Mesendoderm (in vitro differentiated cells): Measurements from ENCODE around the gene ZDHHC13.
"Not testable (repeated sequence)": the region's sequence is repeated elsewhere in the genome, so short reads cannot be mapped to it uniquely, and the experiment has no call there.

Experiments used
- DNase-seq: peaks from one replicate; pipeline ENCODE4 v3.0.0; 2013
- H2AK5ac ChIP-seq: 2 replicates; pipeline ENCODE4 v1.6.1; 2013; ENCODE audit warnings: low read length, inconsistent platforms
- H2BK120ac ChIP-seq: 2 replicates; pipeline ENCODE4 v1.6.1; 2013; ENCODE audit warnings: low read depth, mild to moderate bottlenecking, low read length, moderate library complexity, mixed read lengths
- H2BK15ac ChIP-seq: replicated peaks from 2 replicates; pipeline ENCODE4 v1.6.1; 2013; ENCODE audit warnings: low read depth, mild to moderate bottlenecking, moderate library complexity
- H2BK5ac ChIP-seq: 2 replicates; pipeline ENCODE4 v1.6.1; 2013; ENCODE audit warnings: low read length, inconsistent platforms
- H3K18ac ChIP-seq: 2 replicates; pipeline ENCODE4 v1.6.1; 2013; ENCODE audit warnings: mild to moderate bottlenecking, low read length, mixed read lengths
- H3K23ac ChIP-seq: one replicate; pipeline ENCODE4 v1.6.1; 2013; ENCODE audit warnings: low read length
- H3K27ac ChIP-seq: 2 replicates; pipeline ENCODE4 v1.5.1; 2013; ENCODE audit warnings: low read depth, mild to moderate bottlenecking, inconsistent platforms, low read length, moderate library complexity
- H3K27me3 ChIP-seq: 2 replicates; pipeline ENCODE4 v1.6.1; 2013; ENCODE audit warnings: low read length, control low read depth, mild to moderate bottlenecking, inconsistent platforms; ENCODE audit not compliant: insufficient read depth, poor library complexity
- H3K36me3 ChIP-seq: 2 replicates; pipeline ENCODE4 v1.6.1; 2013; ENCODE audit warnings: low read length, inconsistent platforms; ENCODE audit not compliant: control insufficient read depth, insufficient read depth
- H3K4ac ChIP-seq: one replicate; pipeline ENCODE4 v1.6.1; 2013; ENCODE audit warnings: low read depth, mild to moderate bottlenecking, low read length, moderate library complexity
- H3K4me1 ChIP-seq: 2 replicates; pipeline ENCODE4 v1.6.1; 2013; ENCODE audit warnings: low read depth, low read length, inconsistent platforms; ENCODE audit not compliant: control insufficient read depth
- H3K4me2 ChIP-seq: 2 replicates; pipeline ENCODE4 v1.6.1; 2013; ENCODE audit warnings: low read length
- H3K4me3 ChIP-seq: 2 replicates; pipeline ENCODE4 v1.5.1; 2013; ENCODE audit warnings: mild to moderate bottlenecking, low read length
- H3K56ac ChIP-seq: one replicate; pipeline ENCODE4 v1.6.1; 2013; ENCODE audit warnings: low read length
- H3K79me1 ChIP-seq: 2 replicates; pipeline ENCODE4 v1.6.1; 2013; ENCODE audit warnings: low read length, inconsistent platforms
- H3K79me2 ChIP-seq: 2 replicates; pipeline ENCODE4 v1.6.1; 2013; ENCODE audit warnings: mild to moderate bottlenecking, low read length; ENCODE audit not compliant: control insufficient read depth, insufficient read depth
- H3K9ac ChIP-seq: 2 replicates; pipeline ENCODE4 v1.6.1; 2013; ENCODE audit warnings: low read length, inconsistent platforms
- H4K5ac ChIP-seq: one replicate; pipeline ENCODE4 v1.6.1; 2013; ENCODE audit warnings: low read length
- H4K8ac ChIP-seq: one replicate; pipeline ENCODE4 v1.6.1; 2013; ENCODE audit warnings: low read depth, mild to moderate bottlenecking, control low read depth, low read length, moderate library complexity
- WGBS: extraction: QIAGEN DNeasy Blood & Tissue Kit; methylation state at CpG from one replicate; pipeline ENCODE4 v1.1.7; 2013; ENCODE audit warnings: low lambda C conversion rate, missing lambda C conversion rate; ENCODE audit not compliant: insufficient coverage; ENCODE audit errors: extremely low coverage; 5-methylcytosine and 5-hydroxymethylcytosine counted together

The ZDHHC13 gene

DNA sequence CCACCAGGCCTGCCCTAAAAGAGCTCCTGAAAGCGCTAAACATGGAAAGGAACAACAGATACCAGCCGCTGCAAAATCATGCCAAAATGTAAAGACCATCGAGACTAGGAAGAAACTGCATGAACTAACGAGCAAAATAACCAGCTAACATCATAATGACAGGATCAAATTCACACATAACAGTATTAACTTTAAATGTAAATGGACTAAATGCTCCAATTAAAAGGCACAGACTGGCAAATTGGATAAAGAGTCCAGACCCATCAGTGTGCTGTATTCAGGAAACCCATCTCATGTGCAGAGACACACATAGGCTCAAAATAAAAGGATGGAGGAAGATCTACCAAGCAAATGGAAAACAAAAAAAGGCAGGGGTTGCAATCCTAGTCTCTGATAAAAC lies 19.9 kb downstream of the ZDHHC13 start:
- H3K27ac ChIP-seq, result not testable (repeated sequence)

DNA sequence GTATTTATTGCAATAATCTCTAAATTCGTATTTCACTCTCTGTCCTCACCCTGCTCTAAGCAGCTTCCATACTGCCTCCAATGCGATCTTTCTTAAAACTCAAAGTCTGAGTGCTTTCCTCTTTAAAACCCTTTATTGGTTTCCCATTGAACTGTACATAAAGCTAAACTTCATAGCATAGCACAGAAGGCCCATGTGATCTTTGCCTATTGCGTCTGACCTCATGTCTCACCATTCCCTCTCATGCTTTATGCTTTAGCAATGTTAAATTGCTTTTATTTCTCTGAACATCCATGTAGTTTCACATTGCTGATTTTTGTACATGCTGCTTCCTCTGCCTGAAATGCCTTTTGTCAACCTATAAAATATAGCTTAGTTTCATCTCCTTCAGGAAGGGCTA lies 28.4 kb downstream of the ZDHHC13 start:
- no peak overlapping the region for H3K9ac ChIP-seq
- no peak overlapping the region for H2BK5ac ChIP-seq
- H3K27me3 ChIP-seq, result no peaks in the 10 kb centered on the region
- H3K18ac ChIP-seq, result no peak overlapping the region
- DNase-seq, result no peak
- H4K5ac ChIP-seq, result no peak overlapping the region
- H3K27ac ChIP-seq, result no peak overlapping the region
- WGBS, result no CpG with 5 or more reads among the region's 3 CpGs
- no peak overlapping the region for H3K4me3 ChIP-seq
- H2BK120ac ChIP-seq, result no peak overlapping the region
- H3K56ac ChIP-seq, result no peak overlapping the region
- no peak overlapping the region for H4K8ac ChIP-seq
- H3K4me2 ChIP-seq, result no peak overlapping the region
- H3K79me1 ChIP-seq, result no peaks in the 10 kb centered on the region
- H3K4ac ChIP-seq, result no peak overlapping the region
- no peak overlapping the region for H2AK5ac ChIP-seq
- H3K79me2 ChIP-seq, result no peaks in the 10 kb centered on the region
- H3K4me1 ChIP-seq, result no peaks in the 10 kb centered on the region
- no peak overlapping the region for H3K23ac ChIP-seq
- no peak overlapping the region for H2BK15ac ChIP-seq
- no peaks in the 10 kb centered on the region for H3K36me3 ChIP-seq

More for the DNA sequence above, 19.9 kb downstream of the ZDHHC13 start:
- H2BK120ac ChIP-seq, H3K79me2 ChIP-seq, H3K4ac ChIP-seq, H3K9ac ChIP-seq, H4K8ac ChIP-seq, H4K5ac ChIP-seq, H3K4me1 ChIP-seq, H2AK5ac ChIP-seq, H3K18ac ChIP-seq, H3K4me3 ChIP-seq, H3K36me3 ChIP-seq, DNase-seq, H2BK5ac ChIP-seq, H3K79me1 ChIP-seq, H3K23ac ChIP-seq, H3K27me3 ChIP-seq, H3K4me2 ChIP-seq, H3K56ac ChIP-seq, H2BK15ac ChIP-seq: not testable (repeated sequence)
- WGBS, result no CpG with 5 or more reads among the region's 4 CpGs

DNA sequence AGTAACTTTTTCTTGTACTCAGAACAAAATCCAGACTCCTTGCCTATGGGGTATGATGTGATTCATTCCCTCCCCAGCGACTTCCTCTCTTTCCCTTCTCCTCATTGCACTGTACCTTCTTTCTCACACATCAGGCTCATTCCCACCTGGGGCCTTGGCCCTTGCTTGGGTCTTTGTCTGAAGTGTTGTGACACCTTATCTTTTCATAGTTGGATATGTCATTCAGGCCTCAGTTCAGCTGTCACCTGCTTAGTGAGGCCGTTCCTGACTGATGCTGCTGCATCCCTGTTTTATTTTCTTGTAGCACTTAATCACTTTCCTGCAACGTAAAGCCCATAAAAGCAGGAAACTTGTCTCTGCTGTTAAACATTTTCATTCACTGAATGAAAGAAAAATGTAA lies 39.9 kb downstream of the ZDHHC13 start:
- Histone ChIP-seq H3K9ac (no peak overlapping the region), H3K27ac (no peak overlapping the region), H3K79me1 (no peaks in the 10 kb centered on the region), H4K5ac (no peak overlapping the region), H3K56ac (no peak overlapping the region), H3K36me3 (no peaks in the 10 kb centered on the region), H2BK15ac (no peak overlapping the region), H3K18ac (no peak overlapping the region), H2BK5ac (no peak overlapping the region), H2BK120ac (no peak overlapping the region), H3K23ac (no peak overlapping the region), H2AK5ac (no peak overlapping the region), H3K4me2 (no peak overlapping the region), H3K4me1 (no peaks in the 10 kb centered on the region), H4K8ac (no peak overlapping the region), H3K4me3 (no peak overlapping the region), H3K79me2 (no peaks in the 10 kb centered on the region), H3K27me3 (no peaks in the 10 kb centered on the region), H3K4ac (no peak overlapping the region)
- DNase-seq, result no peak
- no CpG with 5 or more reads among the region's 3 CpGs for WGBS

DNA sequence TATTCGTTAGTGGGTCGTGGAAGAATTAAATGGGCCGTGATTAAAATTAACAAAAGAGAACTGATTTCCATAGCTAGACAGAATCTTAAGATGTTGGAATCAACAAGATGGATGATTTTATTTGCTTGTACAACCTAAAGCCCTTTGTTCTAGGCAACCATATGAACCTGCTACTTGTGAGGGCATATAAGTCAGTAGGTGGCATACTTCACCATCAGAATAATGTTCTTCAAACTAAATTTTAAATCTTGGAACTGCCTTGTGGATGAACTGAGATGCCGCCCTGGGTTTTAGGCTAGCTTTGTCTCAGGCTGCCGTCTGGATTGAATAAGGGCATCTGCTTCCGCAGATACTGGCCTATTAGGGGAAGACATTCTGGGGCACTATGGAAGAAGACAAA lies 43.9 kb downstream of the ZDHHC13 start:
- no peaks in the 10 kb centered on the region for H3K36me3 ChIP-seq
- no peak overlapping the region for H3K4ac ChIP-seq
- no peak overlapping the region for H2BK5ac ChIP-seq
- no peak overlapping the region for H3K27ac ChIP-seq
- 100% methylated on average over 1 of the region's 6 CpGs for WGBS
- H4K8ac ChIP-seq, result no peak overlapping the region
- no peak overlapping the region for H3K4me3 ChIP-seq
- H3K4me2 ChIP-seq, result no peak overlapping the region
- no peak overlapping the region for H3K56ac ChIP-seq
- H3K79me2 ChIP-seq, result no peaks in the 10 kb centered on the region
- H2AK5ac ChIP-seq, result no peak overlapping the region
- H3K79me1 ChIP-seq, result no peaks in the 10 kb centered on the region
- no peak overlapping the region for H2BK15ac ChIP-seq
- H3K27me3 ChIP-seq, result no peaks in the 10 kb centered on the region
- no peak overlapping the region for H2BK120ac ChIP-seq
- no peaks in the 10 kb centered on the region for H3K4me1 ChIP-seq
- no peak overlapping the region for H4K5ac ChIP-seq
- DNase-seq, result peak; percentile 7
- no peak overlapping the region for H3K18ac ChIP-seq
- no peak overlapping the region for H3K9ac ChIP-seq
- H3K23ac ChIP-seq, result no peak overlapping the region

DNA sequence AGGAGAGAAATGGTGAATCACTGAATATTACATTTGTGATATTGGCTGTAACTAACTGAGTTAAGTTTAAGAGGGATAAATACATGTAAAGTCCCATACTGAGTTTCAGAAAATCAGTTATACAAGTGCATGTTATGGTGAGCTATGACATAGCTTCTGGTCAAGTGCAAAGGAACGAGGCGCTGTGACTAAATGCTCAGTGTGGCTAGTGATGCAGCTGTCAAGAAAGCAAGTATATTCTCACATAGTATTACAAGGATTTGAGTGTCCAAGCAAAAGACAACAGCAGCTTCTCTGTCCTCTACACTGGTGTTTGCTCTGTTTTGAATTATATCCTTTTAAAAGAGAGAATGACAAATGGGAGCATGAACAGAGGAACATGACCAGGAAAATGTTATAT lies 44.7 kb downstream of the ZDHHC13 start:
- Histone ChIP-seq H2AK5ac (no peak overlapping the region), H3K18ac (no peak overlapping the region), H3K4me2 (no peak overlapping the region), H3K4me3 (no peak overlapping the region), H3K79me2 (no peaks in the 10 kb centered on the region), H3K79me1 (no peaks in the 10 kb centered on the region), H2BK15ac (no peak overlapping the region), H3K9ac (no peak overlapping the region), H3K4ac (no peak overlapping the region), H3K4me1 (no peaks in the 10 kb centered on the region), H3K27ac (no peak overlapping the region), H3K23ac (no peak overlapping the region), H3K36me3 (no peaks in the 10 kb centered on the region), H2BK120ac (no peak overlapping the region), H2BK5ac (no peak overlapping the region), H3K56ac (no peak overlapping the region), H4K8ac (no peak overlapping the region), H4K5ac (no peak overlapping the region), H3K27me3 (no peaks in the 10 kb centered on the region)
- no peak for DNase-seq
- no CpG with 5 or more reads among the region's 2 CpGs for WGBS

DNA sequence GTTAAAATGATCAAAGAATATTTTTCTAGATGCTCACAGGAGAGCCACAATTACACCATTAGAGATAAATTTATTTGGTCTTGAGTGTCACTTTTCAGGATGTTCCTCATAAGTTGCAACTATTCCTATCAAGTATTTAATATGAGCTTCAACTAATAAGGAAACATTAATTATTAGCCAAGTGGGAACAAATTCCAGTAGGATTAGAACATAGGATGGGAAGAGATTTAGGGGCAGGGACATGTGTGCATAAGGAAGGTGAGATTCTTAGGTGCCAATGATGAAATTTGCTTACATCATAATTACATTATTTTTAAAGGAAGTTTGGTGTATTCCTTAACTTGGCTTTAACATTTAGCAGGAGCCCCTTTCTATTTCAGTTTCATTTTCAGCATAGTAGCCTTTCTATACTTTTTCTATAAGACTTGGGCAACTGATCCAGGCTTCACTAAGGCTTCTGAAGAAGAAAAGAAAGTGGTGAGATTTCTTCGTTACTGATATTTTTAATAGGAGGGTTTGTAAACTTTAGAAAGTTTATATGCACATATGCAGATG lies 46.1 kb downstream of the ZDHHC13 start:
- DNase-seq, result no peak
- Histone ChIP-seq H2BK15ac (no peak overlapping the region), H3K9ac (no peak overlapping the region), H3K23ac (no peak overlapping the region), H3K79me1 (no peaks in the 10 kb centered on the region), H3K4ac (no peak overlapping the region), H3K36me3 (no peaks in the 10 kb centered on the region), H3K4me2 (no peak overlapping the region), H3K27me3 (no peaks in the 10 kb centered on the region), H3K18ac (no peak overlapping the region), H3K79me2 (no peaks in the 10 kb centered on the region), H3K4me3 (no peak overlapping the region), H3K4me1 (no peaks in the 10 kb centered on the region), H3K56ac (no peak overlapping the region), H4K8ac (no peak overlapping the region), H2AK5ac (no peak overlapping the region), H3K27ac (no peak overlapping the region), H2BK5ac (no peak overlapping the region), H2BK120ac (no peak overlapping the region), H4K5ac (no peak overlapping the region)
- no CpG with 5 or more reads among the region's 1 CpG for WGBS
